Measurements from ENCODE around the gene RSPO1.

- TF ChIP-seq ZNF8 (CRISPR knock-in tag; IDR thresholded peaks at IDR 0.05) = no peak
- TF ChIP-seq TOX (CRISPR knock-in tag; IDR thresholded peaks at IDR 0.05; ENCODE audit: borderline replicate concordance) = no peak
- TF ChIP-seq TSHZ2 (CRISPR knock-in tag; IDR thresholded peaks at IDR 0.05) = no peak
- no peak for TF ChIP-seq PATZ1 (CRISPR knock-in tag; IDR thresholded peaks at IDR 0.05; ENCODE audit: borderline replicate concordance)
- no peak for TF ChIP-seq RARB (CRISPR knock-in tag; IDR thresholded peaks at IDR 0.05)
- no peak for TF ChIP-seq ZFP30 (CRISPR knock-in tag; IDR thresholded peaks at IDR 0.05)
- TF ChIP-seq BACH2 (CRISPR knock-in tag; IDR thresholded peaks at IDR 0.05; ENCODE audit: borderline replicate concordance) = no peak
- no peak for TF ChIP-seq ARNTL (CRISPR knock-in tag; IDR thresholded peaks at IDR 0.05; ENCODE audit: borderline replicate concordance, low read depth)
Measured at GRCh38 chr1:37662031-37662755, 27.5 kb upstream of the RSPO1 start.

Data from SK-N-SH treated with all-trans-retinoic acid at 6 μM for 48 hours (cell line).